Lower lobe of right lung (tissue), 2 donors: ENCODE measurements around the gene DFFA. TPM values are rescaled to one million over a fixed set of nuclear protein-coding genes. Genes with fewer than 3 reads are reported as not detected.
A peak's percentile ranks its signal among the peaks of the same experiment; 100 is the strongest.
"Not testable (repeated sequence)": the region's sequence is repeated elsewhere in the genome, so short reads cannot be mapped to it uniquely, and the experiment has no call there.

Experiments
- ATAC-seq, 2 donors: fragments of 200-7000 bp; cut with Tn5 transposase; one replicate each; pipeline ENCODE4 v1.9.1; 2020 to 2022; ENCODE audit warnings: mild to moderate bottlenecking in 2 of 2, moderate library complexity in 2 of 2
- DNase-seq: peaks from one replicate; pipeline ENCODE4 v3.0.0-alpha.2; 2020
- H3K27ac ChIP-seq: fragments of 200-600 bp; one replicate; pipeline ENCODE4 v1.8.0; 2022
- H3K27me3 ChIP-seq: fragments of 200-600 bp; one replicate; pipeline ENCODE4 v1.8.0; 2022; ENCODE audit warnings: low read depth
- H3K36me3 ChIP-seq: fragments of 200-600 bp; one replicate; pipeline ENCODE4 v1.8.0; 2022; ENCODE audit warnings: mild to moderate bottlenecking
- H3K4me1 ChIP-seq: fragments of 200-600 bp; one replicate; pipeline ENCODE4 v1.8.0; 2022
- H3K4me3 ChIP-seq: fragments of 200-600 bp; one replicate; pipeline ENCODE4 v1.8.0; 2022; ENCODE audit warnings: mild to moderate bottlenecking
- H3K9me3 ChIP-seq: fragments of 200-600 bp; one replicate; pipeline ENCODE4 v1.8.0; 2022
- intact Hi-C: fragments of 100-400 bp; cut with DNase I; formaldehyde crosslinking; loops from one replicate; pipeline ENCODE4 v1.11.0; 2022
- total RNA-seq: library from RNA; stranded (reverse); fragmentation: NEBNext Ultra II Directional; extraction: Animal tissue kit (Norgen Biotek cat#: 25700); gene quantifications from one replicate; pipeline ENCODE4 v1.2.1, GENCODE V29; 2021
- TF ChIP-seq, protein P1 (sequence below): fragments of 200-600 bp; IDR thresholded peaks from one replicate; pipeline ENCODE4 v1.8.0; 2022; ENCODE audit warnings: antibody characterized with exemption, mild to moderate bottlenecking
- donor health status: DM: no; HTN: yes; CAD: no; lungs with severe emphysema.

The DFFA gene
- total RNA-seq, 1 donor from 2014 or later: 37.0 TPM

DNA sequence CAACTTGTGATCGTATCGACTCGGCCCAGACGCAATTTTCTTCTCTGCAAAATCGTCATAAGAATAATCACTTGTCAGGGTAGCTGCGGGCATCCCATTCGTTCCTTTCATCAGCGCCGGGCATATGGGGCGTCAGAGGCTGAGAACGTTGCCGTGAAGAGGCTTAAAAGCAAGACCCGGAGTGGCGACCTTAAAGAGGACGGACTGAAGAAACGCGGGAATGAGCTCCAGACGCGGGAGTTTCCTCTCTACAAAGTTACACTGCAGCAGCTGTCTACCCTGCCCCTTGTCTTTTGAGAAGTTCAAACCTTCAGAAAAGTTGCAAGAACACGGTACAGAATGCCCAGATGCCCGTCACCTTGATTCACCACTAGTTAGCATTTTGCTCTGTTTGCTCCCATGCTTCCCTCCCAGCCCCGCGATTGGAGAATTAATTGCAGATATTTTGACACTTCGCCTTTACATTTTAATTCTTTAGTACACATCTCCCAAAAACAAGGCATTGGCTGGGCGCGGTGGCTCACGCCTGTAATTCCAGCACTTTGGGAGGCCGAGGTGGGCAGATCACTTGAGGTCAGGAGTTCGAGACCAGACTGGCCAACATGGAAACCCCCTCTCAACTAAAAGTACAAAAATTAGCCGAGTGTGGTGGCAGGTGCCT lies 41.1 kb downstream of the DFFA start:
- no peak for ATAC-seq

DNA sequence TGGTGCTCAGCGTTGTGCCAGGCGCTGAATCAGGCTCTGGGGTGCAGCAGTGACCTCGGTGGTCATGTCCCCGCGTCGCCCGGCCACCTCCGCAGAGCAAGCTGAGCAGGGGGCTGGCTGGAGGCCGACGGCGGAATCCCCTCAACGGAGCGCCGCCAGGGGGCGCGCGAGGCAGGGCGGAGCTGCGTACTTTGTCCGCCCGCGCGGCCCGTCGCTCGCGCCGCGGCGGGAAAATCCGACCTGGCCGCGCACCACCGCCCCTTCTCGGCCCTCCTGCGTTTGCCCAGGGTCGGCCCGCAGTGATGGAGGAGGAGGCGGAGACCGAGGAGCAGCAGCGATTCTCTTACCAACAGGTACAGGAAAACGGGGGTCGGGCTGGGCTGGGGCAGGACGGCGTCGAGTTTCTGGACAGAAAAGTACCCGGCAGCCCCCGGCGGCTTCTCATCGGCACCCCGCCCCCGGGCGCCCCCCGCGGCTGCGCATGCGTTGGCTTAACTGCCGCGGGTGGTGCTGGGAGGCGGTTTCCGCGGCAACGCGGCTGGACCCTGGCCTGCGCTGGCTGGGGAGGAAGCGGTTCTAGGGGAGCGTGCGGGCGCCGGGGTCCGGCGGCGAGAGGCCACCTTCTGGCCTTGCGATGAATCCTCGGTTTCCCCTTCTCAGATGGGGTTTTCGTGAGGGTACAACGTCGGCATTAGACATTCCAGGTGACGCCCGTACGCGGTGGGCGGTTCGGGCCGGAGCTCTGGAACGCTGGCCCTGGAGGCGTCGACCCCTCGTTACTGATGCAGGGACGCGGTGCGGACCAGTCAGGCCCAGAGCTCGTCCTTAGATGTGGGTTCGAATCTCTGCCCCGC lies 41.9 kb downstream of the DFFA start, which contains the start of gene CENPS:
CENPS (plus strand) TSS at position 218 of the 854 bp plus-strand sequence; CDS start at position 303, 85 bp downstream.
- Histone ChIP-seq H3K4me1 (peaks cover 17% of the 10 kb centered on the region), H3K36me3 (no peaks in the 10 kb centered on the region), H3K27ac (peak within 1 kb of the TSS; percentile 70), H3K27me3 (no peaks in the 10 kb centered on the region), H3K4me3 (peak within 1 kb of the TSS; percentile 87), H3K9me3 (no peaks in the 10 kb centered on the region)
- intact Hi-C loops: no loop called here
- ATAC-seq (peak; percentile 97), DNase-seq (peak; percentile 93)
- TF ChIP-seq, protein P1, sequence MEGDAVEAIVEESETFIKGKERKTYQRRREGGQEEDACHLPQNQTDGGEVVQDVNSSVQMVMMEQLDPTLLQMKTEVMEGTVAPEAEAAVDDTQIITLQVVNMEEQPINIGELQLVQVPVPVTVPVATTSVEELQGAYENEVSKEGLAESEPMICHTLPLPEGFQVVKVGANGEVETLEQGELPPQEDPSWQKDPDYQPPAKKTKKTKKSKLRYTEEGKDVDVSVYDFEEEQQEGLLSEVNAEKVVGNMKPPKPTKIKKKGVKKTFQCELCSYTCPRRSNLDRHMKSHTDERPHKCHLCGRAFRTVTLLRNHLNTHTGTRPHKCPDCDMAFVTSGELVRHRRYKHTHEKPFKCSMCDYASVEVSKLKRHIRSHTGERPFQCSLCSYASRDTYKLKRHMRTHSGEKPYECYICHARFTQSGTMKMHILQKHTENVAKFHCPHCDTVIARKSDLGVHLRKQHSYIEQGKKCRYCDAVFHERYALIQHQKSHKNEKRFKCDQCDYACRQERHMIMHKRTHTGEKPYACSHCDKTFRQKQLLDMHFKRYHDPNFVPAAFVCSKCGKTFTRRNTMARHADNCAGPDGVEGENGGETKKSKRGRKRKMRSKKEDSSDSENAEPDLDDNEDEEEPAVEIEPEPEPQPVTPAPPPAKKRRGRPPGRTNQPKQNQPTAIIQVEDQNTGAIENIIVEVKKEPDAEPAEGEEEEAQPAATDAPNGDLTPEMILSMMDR: peak; percentile 96

More for the DNA sequence above, 41.1 kb downstream of the DFFA start:
- TF ChIP-seq, protein P1: no peak
- Histone ChIP-seq H3K4me3 (peak overlapping the region; percentile 87), H3K27me3 (no peaks in the 10 kb centered on the region), H3K27ac (peak overlapping the region; percentile 70), H3K36me3 (no peaks in the 10 kb centered on the region), H3K4me1 (peaks cover 17% of the 10 kb centered on the region), H3K9me3 (no peaks in the 10 kb centered on the region)
- no peak for DNase-seq
- intact Hi-C loops: no loop called here

DNA sequence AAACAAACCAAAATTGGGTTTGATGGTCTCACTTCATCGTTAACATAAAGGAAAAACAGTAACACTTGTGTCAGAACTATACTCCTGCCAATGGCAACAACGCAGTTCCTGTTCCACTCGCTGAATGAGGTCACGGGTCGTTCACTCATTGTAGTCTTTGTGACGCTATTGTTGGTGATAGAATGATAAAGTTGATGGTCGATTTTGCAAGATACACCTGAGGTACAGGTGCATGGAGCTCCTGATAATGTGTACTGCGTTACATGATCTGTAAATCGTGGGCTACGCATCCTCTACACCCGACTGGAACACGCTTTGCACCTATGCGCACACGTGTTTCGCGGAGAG lies 42.5 kb downstream of the DFFA start:
- ATAC-seq: peak; percentile 2 to 5
- H3K27me3 ChIP-seq: no peaks in the 10 kb centered on the region

DNA sequence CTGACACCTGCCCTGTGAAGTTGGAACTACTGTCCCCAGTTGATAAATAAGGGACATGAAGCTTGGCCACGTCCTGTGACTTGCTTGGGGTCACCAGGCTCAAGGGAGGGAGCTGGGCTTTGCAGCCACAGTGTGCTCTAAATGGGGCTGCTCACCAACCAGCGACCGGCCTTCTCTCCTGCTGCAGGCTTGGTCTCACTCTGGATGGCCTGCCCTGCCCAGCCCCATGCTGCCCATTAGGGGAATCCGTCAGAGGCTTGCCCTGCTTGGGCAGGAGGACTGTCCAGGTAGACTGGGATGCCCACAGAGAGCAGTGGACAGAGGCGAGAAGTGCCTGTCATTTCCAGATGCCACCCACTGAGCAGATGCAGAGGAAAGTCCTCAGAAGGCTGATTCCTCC lies 43.3 kb downstream of the DFFA start:
- intact Hi-C loops: loop anchor here (10.0 kb wide), 1 partner anchor 54 kb away; no protein-coding TSS in a partner anchor
- Histone ChIP-seq H3K36me3 (no peaks in the 10 kb centered on the region), H3K4me1 (peaks cover 17% of the 10 kb centered on the region), H3K9me3 (no peaks in the 10 kb centered on the region), H3K27me3 (no peaks in the 10 kb centered on the region), H3K4me3 (no peak overlapping the region), H3K27ac (no peak overlapping the region)
- ATAC-seq (no peak), DNase-seq (no peak)
- TF ChIP-seq, protein P1: no peak

More for the DNA sequence above, 42.5 kb downstream of the DFFA start:
- no peaks in the 10 kb centered on the region for H3K9me3 ChIP-seq
- peak overlapping the region; percentile 87 for H3K4me3 ChIP-seq
- H3K27ac ChIP-seq: peak overlapping the region; percentile 70
- TF ChIP-seq, protein P1: no peak
- H3K4me1 ChIP-seq: peaks cover 17% of the 10 kb centered on the region
- H3K36me3 ChIP-seq: no peaks in the 10 kb centered on the region
- DNase-seq: no peak
- intact Hi-C loops: loop anchor here (10.0 kb wide), 1 partner anchor 55 kb away; no protein-coding TSS in a partner anchor

DNA sequence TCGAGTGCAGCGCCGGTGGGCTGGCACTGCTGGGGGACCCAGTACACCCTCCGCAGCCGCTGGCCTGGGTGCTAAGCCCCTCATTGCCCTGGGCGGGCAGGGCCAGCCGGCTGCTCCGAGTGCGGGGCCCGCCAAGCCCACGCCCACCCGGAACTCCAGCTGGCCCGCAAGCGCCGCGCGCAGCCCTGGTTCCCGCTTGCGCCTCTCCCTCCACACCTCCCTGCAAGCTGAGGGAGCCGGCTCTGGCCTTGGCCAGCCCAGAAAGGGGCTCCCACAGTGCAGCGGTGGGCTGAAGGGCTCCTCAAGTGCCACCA lies 45.8 kb downstream of the DFFA start:
- not testable (repeated sequence) for H3K27me3 ChIP-seq, H3K27ac ChIP-seq, H3K9me3 ChIP-seq, ATAC-seq, H3K4me3 ChIP-seq, DNase-seq, H3K36me3 ChIP-seq
- H3K4me1 ChIP-seq: peaks cover 16% of the 10 kb centered on the region
- intact Hi-C loops: loop anchor here (10.0 kb wide), 1 partner anchor 52 kb away; no protein-coding TSS in a partner anchor

DNA sequence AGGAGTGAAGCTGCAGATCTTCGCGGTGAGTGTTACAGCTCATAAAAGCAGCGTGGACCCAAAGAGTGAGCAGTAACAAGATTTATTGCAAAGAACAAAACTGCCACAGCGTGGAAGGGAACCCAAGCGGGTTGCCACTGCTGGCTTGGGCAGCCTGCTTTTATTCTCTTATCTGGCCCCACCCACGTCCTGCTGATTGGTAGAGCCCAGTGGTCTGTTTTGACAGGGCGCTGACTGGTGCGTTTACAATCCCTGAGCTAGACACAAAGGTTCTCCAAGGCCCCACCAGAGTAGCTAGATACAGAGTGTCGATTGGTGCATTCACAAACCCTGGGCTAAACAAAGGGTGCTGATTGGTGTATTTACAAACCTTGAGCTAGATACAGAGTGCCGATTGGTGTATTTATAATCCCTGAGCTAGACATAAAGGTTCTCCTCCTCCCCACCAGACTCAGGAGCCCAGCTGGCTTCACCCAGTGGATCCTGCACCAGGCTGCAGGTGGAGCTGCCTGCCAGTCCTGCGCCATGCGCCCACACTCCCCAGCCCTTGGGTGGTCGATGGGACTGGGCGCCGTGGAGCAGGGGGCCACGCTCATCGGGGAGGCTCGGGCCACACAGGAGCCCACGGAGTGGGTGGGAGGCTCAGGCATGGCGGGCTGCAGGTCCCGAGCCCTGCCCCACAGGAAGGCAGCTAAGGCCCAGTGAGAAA lies 46.3 kb downstream of the DFFA start:
- not testable (repeated sequence) for H3K9me3 ChIP-seq, DNase-seq

More for the DNA sequence above, 46.3 kb downstream of the DFFA start:
- H3K27me3 ChIP-seq, ATAC-seq, H3K36me3 ChIP-seq, H3K4me3 ChIP-seq, H3K27ac ChIP-seq: not testable (repeated sequence)
- intact Hi-C loops: loop anchor here (10.0 kb wide), 1 partner anchor 51 kb away; no protein-coding TSS in a partner anchor
- peaks cover 11% of the 10 kb centered on the region for H3K4me1 ChIP-seq
